Activated CD4-positive, CD25-positive, alpha-beta regulatory T cell treated with anti-CD3 and anti-CD28 coated beads, Interleukin-2, amount 50 U/mL, for 24 hours (primary cell): ENCODE measurements around the gene TBC1D12.

Experiments
- ATAC-seq, 2 donors: fragments of 150-1000 bp; cut with Tn5 transposase; one replicate each; pipeline ENCODE4 v1.10.0; 2021; ENCODE audit warnings: mild to moderate bottlenecking in 1 of 2, moderate library complexity in 1 of 2

Gene TBC1D12

GRCh38 chr10:94409021-94409657 lies 6.8 kb downstream of the TBC1D12 start:
- no peak for ATAC-seq

GRCh38 chr10:94411304-94411703 lies 9.0 kb downstream of the TBC1D12 start:
- no peak for ATAC-seq

GRCh38 chr10:94412449-94412848 lies 10.1 kb downstream of the TBC1D12 start:
- ATAC-seq, result no peak

- ATAC-seq, result no peak
Measured at GRCh38 chr10:94413361-94413760, 11.0 kb downstream of the TBC1D12 start.

GRCh38 chr10:94416896-94417295 lies 14.6 kb downstream of the TBC1D12 start:
- ATAC-seq, result no peak

- ATAC-seq, result no peak
Measured at GRCh38 chr10:94417321-94417720, 15.0 kb downstream of the TBC1D12 start.

- no peak for ATAC-seq
Measured at GRCh38 chr10:94420516-94420915, 18.2 kb downstream of the TBC1D12 start.

GRCh38 chr10:94420998-94421528 lies 18.7 kb downstream of the TBC1D12 start:
- no peak for ATAC-seq

- ATAC-seq, result no peak
Measured at GRCh38 chr10:94423627-94424026, 21.3 kb downstream of the TBC1D12 start.

GRCh38 chr10:94424714-94425337 lies 22.5 kb downstream of the TBC1D12 start:
- no peak for ATAC-seq

GRCh38 chr10:94425942-94426341 lies 23.6 kb downstream of the TBC1D12 start:
- no peak for ATAC-seq

- no peak for ATAC-seq
Measured at GRCh38 chr10:94427166-94427565, 24.8 kb downstream of the TBC1D12 start.

- ATAC-seq, result no peak
Measured at GRCh38 chr10:94428766-94429707, 26.7 kb downstream of the TBC1D12 start.

GRCh38 chr10:94430701-94431100 lies 28.4 kb downstream of the TBC1D12 start:
- ATAC-seq, result no peak

GRCh38 chr10:94432443-94432842 lies 30.1 kb downstream of the TBC1D12 start:
- no peak for ATAC-seq

- no peak for ATAC-seq
Measured at GRCh38 chr10:94439275-94439861, 37.0 kb downstream of the TBC1D12 start.

- no peak for ATAC-seq
Measured at GRCh38 chr10:94440096-94440495, 37.8 kb downstream of the TBC1D12 start.

GRCh38 chr10:94443047-94443446 lies 40.7 kb downstream of the TBC1D12 start:
- ATAC-seq, result no peak

GRCh38 chr10:94443549-94443948 lies 41.2 kb downstream of the TBC1D12 start:
- no peak for ATAC-seq

GRCh38 chr10:94450782-94451181 lies 48.4 kb downstream of the TBC1D12 start:
- ATAC-seq, result no peak

GRCh38 chr10:94451883-94452519 lies 49.7 kb downstream of the TBC1D12 start:
- ATAC-seq, result no peak

- ATAC-seq, result no peak
Measured at GRCh38 chr10:94456942-94457341, 54.6 kb downstream of the TBC1D12 start.
